Measurements from ENCODE around the gene EEPD1.
"Not testable (repeated sequence)": the region's sequence is repeated elsewhere in the genome, so short reads cannot be mapped to it uniquely, and the experiment has no call there.

The EEPD1 gene

GRCh38 chr7:36141351-36141750, 11.7 kb upstream of the EEPD1 start:
- in situ Hi-C loops (cut with HindIII; ENCODE audit: low sequenced_read_pairs), result no loop called here

DNA sequence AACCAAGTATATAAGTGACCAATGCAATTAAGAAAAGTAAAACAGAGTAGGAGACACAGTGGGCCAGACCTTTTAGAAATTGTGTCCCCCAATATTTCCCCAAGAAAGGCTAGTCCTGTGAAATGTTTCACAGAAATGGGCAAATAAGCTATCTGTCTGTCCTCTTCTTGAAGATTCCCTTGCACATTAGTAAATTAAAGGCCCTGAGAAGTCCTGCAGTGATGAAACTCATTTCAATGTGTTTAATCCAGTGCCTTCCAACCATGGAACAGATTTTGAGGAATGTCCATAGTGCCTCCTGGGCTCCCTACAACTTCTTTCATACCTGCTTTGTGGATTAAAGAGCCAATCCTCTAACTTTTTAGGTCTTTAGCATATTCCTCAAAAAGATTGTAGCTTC, 11.2 kb upstream of the EEPD1 start:
- TF ChIP-seq CTCF (IDR thresholded peaks at IDR 0.05; ENCODE audit: low read depth, low read length, missing control alignments), result no peak
- in situ Hi-C loops (cut with HindIII; ENCODE audit: low sequenced_read_pairs), result no loop called here
- no peak overlapping the region for H3K4me3 ChIP-seq (ENCODE audit: low read depth, low read length)
- no peak for DNase-seq (ENCODE audit: low read depth)

More at GRCh38 chr7:36141351-36141750, 11.7 kb upstream of the EEPD1 start:
- no peak overlapping the region for H3K4me3 ChIP-seq (ENCODE audit: low read depth, low read length)
- no peak for TF ChIP-seq CTCF (IDR thresholded peaks at IDR 0.05; ENCODE audit: low read depth, low read length, missing control alignments)
- no peak for DNase-seq (ENCODE audit: low read depth)

DNA sequence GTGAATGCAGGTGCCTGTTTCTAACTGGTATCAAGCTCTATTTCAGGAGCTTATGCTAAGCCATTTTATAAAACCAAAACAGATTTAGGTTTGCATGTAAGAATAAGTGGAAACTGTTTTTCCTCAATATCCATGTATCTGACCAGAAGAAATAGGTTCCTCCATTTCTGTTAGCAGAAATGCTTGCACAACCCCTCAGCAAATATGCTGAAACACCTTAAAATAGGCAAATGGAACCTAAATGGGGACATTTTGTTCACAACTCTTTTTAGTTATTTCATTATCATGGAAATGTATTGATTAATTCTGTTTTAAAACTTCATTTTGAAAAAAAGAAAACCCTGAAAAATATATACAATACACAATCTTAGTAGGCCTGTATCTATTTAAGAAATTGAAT, 8.9 kb upstream of the EEPD1 start:
- DNase-seq (ENCODE audit: low read depth), result no peak
- H3K4me3 ChIP-seq (ENCODE audit: low read depth, low read length), result no peak overlapping the region
- no peak for TF ChIP-seq CTCF (IDR thresholded peaks at IDR 0.05; ENCODE audit: low read depth, low read length, missing control alignments)
- in situ Hi-C loops (cut with HindIII; ENCODE audit: low sequenced_read_pairs), result no loop called here

DNA sequence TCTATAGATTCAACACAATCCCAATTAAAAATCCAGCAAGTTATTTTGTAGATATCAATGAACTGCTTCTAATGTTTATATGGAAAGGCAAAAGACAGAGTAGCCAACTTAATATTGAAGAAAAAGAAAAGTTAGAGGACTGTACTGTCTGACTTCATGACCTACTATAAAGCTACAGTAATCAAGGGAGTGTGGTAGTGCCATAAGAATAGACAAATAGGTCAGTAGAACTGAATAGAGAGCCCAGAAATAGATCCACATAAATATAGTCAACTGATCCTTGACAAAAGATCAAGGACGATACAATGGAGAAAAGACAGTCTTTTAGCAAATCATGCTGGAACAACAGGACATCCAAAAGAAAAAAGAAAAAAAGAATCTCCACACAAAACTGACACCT, 7.4 kb upstream of the EEPD1 start:
- H3K4me3 ChIP-seq (ENCODE audit: low read depth, low read length), result no peak overlapping the region
- DNase-seq (ENCODE audit: low read depth), result no peak
- TF ChIP-seq CTCF (IDR thresholded peaks at IDR 0.05; ENCODE audit: low read depth, low read length, missing control alignments), result no peak
- in situ Hi-C loops (cut with HindIII; ENCODE audit: low sequenced_read_pairs), result no loop called here

DNA sequence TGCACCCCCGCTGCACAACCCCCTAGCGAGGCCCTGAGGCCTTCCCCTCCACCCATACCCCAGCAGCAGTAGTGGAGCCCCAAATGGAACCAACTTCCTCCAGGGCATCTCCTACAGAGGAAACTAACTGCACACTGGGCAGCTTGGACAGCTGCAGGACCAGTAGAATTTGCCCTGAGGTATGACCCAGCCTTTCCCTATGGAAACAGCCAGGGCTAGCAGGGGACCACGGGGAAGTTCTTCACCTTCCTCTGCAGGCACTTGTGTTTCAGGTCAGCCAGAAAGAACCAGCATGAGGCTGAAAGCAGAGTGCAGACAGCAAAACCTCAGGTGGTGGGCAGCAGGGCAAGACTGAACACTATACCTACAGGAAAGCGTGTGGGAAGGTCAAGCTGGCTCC, 5.7 kb upstream of the EEPD1 start:
- no peak overlapping the region for H3K4me3 ChIP-seq (ENCODE audit: low read depth, low read length)
- DNase-seq (ENCODE audit: low read depth), result no peak
- no peak for TF ChIP-seq CTCF (IDR thresholded peaks at IDR 0.05; ENCODE audit: low read depth, low read length, missing control alignments)
- in situ Hi-C loops (cut with HindIII; ENCODE audit: low sequenced_read_pairs), result no loop called here

- no peak for DNase-seq (ENCODE audit: low read depth)
- H3K4me3 ChIP-seq (ENCODE audit: low read depth, low read length), result no peak overlapping the region
- in situ Hi-C loops (cut with HindIII; ENCODE audit: low sequenced_read_pairs), result no loop called here
- TF ChIP-seq CTCF (IDR thresholded peaks at IDR 0.05; ENCODE audit: low read depth, low read length, missing control alignments), result no peak
Observed at GRCh38 chr7:36148422-36149065, 4.5 kb upstream of the EEPD1 start.

- H3K4me3 ChIP-seq (ENCODE audit: low read depth, low read length); DNase-seq (ENCODE audit: low read depth); in situ Hi-C loops (cut with HindIII; ENCODE audit: low sequenced_read_pairs): not testable (repeated sequence)
Observed at GRCh38 chr7:36149240-36149639, 3.8 kb upstream of the EEPD1 start.
